Right hindlimb (tissue), 1 donor: ENCODE measurements around the gene GPR78.
"Not testable (repeated sequence)": the region's sequence is repeated elsewhere in the genome, so short reads cannot be mapped to it uniquely, and the experiment has no call there.

Source experiments
- DNase-seq: peaks from one replicate; pipeline ENCODE4 v3.0.0-alpha.2; 2018

The GPR78 gene

DNA sequence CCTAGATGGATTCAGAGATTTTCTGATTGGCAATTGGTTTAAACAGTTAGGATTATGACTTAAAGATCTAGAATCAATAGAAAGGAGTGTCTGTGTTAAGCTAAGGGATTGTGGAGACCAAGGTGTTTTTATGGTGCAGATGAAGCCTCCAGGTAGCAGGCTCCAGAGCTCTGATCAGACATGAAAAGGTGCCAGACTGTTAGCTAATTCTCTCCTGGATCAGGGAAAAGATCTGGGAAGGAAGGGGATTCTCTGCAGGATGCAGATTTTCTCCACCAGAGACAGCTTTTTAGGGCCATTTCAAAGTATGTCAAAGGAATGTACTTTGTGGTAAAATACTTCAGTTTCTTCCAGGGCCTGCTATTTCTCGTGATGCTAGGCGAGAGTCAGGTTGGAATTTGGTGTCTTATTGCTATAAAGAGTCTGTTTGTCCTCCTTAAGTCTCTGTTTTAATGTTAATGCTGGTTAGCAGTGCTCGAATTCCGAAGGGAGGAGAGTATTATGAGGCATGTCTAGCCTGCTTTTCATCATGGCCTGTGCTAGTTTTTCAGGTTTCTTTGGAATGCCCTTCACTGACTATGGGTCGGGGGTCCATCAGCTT, 12.0 kb upstream of the GPR78 start:
- DNase-seq: no peak

DNA sequence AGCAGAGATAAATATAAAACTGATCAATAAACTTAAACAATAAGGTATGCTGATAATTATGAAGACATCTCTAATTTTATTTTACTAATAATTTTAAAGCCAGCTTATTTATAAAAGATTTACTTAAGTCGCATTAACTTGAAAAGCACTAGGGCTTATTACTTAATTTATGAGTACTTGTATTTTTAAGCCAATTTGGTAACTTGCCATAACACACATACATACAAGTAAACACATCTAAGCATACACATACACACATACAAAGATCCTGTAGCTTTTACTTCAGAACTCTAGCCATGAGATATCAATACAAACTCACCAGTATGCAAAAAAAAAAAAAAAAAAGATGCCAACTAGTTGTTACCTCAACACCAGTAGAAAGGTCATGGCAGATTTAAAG, 10.0 kb upstream of the GPR78 start:
- DNase-seq: no peak

DNA sequence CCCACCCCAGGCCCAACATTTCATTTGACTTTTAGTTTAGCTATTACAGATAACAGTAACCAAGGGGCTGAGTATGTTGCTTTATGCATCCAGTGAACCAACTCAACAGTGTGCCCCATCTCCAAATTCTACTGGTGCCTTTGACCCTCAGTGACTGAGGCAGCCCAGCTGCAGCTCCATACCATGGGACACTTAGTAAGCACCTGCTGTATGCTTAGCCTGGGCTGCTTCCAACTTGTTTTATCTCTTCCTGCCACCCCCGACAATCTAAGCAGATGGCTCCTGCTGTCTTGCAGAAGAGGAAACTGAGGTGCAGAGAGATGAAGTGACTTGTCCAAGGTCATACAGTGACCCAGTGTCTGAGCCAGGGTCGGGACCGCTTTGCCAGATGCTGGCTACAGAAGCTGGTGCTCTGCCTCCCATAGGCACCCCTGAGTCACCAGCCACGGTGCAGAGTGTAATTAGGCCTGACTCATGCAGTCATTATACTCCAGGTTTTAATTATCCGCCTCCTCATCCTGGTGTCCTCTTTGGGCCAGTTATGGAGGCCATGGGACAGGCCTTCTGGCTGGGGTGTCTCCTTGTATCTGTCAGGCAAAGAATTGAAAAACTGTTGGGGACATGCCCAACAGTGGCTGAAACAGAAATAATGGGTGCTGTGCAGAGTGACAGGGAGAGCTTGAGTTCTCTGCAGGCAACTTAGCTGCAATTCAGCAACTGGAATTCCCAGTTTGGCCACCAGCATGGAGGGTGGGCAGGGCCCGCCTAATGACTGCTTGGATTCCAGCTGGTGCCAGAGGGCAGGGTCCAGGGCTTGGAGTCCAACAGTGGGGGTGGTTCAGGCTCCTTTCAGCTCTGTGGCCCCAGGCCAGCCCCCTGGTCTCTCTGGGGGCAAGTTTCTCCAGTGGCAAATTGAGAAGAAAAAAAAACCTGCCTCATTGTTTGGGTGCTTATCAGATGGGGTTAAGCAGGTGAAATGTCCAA, 8.2 kb upstream of the GPR78 start:
- no peak for DNase-seq

DNA sequence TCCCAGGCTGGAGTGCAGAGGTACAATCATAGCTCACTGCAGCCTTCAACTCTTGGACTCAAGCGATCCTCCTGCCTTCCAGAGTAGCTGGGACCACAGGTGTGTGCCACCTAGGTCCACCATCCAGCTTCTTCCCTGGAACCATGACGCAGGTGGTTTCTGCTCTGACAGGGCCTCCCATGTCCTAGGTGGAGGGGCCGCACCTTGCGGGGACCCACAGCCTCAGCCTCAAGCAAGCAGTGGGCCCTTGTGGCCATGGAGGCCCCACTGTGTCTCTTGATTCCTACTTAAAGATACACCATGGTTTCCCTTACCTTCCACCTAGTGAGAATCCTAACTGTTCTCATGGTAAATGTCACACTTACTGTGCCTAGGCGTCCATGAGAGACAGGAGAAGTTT, 6.9 kb upstream of the GPR78 start:
- DNase-seq: no peak

DNA sequence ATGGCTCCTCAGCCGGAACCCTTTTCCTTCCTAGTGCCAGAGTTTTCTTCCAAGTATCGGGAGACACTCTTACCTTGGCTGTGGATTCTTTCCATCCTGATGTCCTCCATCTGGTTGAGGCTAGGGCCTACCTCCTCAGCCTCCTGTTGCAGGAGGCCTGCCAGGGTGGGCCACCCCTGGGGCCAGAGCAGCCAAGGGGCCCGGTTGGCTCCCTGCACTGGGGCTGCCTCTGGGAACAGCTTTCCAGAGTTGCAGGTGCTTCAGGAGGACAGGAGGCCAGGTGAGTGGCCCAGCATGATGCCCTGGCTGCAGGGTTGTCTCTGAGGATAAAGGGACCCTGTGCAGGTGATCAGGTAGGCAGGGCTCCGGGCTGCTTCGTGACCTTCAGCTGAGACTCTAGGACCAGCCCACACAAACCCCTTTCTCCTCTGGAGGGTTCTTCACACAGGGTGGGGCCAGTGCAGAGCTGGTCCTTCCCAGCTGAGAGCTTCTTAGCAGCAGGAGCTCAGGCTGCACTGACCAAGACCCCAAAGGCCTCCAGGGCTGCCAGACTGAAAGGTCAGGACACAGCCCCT, 5.3 kb upstream of the GPR78 start:
- no peak for DNase-seq

DNA sequence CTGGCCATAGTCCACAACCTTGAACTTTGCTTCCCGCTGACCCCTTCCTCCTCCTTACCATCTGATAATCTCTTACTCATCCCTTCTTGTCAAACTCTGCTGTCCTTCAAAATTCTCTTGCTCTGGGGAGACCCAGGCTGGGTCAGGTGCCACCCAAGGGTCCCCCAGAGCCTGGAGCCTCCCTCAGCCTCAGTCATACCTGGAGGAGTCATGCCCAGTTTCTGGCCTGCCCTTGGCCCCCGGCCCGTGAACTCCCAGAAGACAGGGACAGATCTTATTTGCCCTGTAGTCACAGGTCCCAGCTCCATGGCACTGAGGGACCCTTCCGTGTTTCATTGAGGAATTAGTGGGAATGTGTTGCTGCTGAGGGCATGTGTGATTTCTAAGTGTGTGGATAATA, 4.7 kb upstream of the GPR78 start:
- no peak for DNase-seq

DNA sequence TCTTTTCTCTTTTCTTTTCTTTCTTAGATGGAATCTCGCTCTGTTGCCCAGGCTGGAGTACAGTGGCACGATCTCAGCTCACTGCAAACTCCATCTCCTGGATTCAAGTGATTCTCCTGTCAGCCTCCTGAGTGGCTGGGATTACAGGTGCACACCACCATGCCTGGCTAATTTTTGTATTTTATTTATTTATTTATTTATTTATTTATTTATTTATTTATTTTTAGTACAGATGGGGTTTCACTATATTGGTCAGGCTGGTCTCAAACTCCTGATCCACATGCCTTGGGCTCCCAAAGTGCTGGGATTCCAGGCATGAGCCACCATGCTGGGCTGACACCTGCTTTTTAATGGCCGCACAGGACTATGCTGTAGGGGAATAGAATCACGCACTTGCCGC, 3.6 kb upstream of the GPR78 start:
- not testable (repeated sequence) for DNase-seq

DNA sequence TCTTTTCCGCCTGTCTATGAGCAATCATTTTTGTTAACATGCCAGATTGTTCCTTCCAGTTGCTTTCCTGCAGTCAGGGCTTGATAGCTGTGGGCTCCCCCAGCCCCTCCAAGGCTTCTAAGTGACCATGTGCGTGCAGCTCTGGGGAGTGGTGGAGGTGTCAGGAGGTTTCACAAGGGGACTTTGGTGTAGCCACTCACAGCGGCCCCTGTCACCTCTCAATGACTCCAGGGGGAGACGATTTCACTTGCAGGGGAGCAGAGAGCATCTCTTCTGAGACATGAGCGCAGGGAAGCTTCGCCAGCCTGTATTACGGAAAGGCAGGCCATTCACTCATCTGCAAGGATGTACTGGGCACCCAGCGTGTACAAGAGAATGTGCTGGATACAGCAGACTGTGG, 3.1 kb upstream of the GPR78 start:
- DNase-seq: no peak

DNA sequence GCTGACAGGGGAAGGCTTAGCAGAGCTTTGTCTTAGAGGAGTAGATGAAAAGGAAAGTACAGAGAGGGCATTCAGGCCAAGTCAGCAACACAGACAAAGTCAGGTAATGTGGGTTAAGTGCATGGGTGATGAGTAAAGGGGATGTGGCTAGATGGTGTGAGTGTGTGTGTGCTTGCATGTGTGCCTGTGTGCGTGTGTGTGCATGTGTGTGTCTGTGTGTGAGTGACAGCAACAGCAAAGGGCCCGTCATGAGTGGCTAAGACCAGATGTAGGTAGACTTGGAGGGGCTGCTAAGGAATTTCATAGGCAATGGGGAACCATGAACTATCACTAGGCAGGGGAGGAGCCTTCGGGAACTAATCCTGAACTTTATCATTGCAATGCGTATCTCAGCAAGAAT, 2.2 kb upstream of the GPR78 start:
- no peak for DNase-seq

DNA sequence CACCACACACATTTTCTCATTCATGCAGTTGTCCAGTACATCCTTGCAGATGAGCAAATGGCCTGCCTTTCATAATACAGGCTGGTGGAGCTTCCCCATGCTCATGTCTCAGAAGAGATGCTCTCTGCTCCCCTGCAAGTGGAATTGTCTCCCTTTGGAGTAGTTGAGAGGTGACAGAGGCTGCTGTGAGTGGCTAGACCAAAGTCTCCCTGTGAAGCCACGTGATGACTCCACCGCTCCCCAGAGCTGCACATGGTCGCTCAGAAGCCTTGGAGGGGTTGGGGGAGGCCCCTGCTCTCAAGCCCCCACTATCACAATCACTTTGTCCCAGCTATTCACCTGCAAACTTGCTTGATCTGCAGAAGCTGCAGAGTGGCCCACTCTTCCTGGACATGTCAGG, 1.5 kb upstream of the GPR78 start:
- no peak for DNase-seq

DNA sequence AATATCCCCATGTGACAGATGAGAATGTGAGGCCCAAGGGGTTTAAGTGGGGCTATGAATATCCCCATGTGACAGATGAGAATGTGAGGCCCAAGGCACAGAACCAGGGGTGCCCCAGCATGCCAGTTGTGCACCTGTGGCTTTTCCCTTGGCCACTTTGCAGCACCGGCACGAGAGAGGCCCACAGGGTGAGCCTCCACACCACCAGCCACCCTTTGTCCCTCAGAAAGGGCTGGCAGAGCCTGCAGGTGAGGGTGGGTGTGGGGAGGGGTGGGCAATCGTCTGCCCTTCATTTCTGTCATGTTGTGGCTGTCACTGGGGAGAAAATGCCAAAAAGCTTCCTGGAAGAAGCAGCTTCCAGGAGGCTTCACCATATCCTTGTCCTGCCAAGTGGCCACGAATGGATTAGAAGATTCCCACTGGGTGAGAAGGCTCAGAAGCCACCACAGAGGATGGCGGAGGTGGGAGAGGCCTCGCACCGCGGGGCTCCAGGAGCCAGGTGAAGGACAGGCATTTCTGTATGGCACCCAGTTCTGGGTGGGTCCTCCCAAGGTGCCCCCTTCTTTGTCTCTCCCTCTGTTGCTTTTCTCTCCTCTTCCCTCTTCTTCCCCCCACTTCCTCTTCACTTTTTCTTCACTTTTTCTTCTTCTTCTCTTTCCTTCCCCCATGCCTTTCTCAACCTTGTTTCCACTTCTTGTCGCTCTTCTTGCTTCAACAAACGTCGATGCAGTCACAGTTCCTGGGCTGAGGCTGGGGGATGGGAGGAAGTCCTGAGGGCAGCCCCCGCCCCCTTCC, 469 bp upstream of the GPR78 start:
- DNase-seq: no peak

DNA sequence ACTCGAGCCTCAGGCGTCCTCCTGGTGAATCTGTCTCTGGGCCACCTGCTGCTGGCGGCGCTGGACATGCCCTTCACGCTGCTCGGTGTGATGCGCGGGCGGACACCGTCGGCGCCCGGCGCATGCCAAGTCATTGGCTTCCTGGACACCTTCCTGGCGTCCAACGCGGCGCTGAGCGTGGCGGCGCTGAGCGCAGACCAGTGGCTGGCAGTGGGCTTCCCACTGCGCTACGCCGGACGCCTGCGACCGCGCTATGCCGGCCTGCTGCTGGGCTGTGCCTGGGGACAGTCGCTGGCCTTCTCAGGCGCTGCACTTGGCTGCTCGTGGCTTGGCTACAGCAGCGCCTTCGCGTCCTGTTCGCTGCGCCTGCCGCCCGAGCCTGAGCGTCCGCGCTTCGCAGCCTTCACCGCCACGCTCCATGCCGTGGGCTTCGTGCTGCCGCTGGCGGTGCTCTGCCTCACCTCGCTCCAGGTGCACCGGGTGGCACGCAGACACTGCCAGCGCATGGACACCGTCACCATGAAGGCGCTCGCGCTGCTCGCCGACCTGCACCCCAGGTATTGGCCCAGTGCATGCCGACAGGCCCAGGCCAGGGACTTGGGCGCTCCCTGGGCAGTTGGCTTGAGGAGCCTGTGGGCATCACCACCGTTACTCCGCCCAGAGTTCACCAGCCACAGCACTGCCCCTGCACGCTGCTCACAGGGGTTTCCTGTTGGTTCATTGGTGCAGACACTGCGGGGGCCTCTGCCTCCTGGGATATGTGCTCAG, 1.1 kb downstream of the GPR78 start:
- DNase-seq: no peak

DNA sequence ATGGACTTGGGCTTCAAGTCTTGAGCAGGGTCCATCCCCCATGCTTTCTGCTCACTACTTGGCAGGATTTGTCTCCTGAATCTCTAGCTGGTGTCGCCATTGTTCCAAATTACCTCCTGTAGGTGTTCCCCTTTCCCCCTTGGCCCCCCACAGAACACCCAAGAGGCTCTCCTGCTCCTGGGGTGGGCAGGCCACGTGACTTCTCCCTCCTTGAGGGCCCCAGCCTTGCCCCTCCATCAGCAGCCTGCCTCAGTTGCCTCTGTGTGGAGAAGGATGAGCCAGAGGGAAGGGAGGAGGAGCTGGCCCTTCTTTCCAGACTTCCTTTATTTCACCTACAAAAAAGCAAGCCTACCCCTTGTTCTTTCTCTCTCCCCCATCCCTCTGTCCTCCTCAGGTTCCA, 1.8 kb downstream of the GPR78 start:
- no peak for DNase-seq

DNA sequence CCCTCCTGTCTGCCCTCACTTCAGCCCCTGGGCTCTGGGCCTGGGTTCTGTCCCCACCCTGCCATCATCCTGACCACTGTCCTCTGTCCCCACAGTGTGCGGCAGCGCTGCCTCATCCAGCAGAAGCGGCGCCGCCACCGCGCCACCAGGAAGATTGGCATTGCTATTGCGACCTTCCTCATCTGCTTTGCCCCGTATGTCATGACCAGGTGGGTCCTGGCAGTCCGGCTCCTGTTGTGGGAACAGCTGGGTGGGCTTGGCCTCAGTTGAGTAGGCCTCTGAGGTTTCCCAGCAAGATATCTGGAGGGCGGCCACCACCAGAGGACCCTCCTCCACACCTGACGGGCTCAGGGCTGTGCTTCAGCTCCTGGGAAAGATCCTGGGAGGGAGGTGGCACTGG, 2.2 kb downstream of the GPR78 start:
- DNase-seq: no peak

DNA sequence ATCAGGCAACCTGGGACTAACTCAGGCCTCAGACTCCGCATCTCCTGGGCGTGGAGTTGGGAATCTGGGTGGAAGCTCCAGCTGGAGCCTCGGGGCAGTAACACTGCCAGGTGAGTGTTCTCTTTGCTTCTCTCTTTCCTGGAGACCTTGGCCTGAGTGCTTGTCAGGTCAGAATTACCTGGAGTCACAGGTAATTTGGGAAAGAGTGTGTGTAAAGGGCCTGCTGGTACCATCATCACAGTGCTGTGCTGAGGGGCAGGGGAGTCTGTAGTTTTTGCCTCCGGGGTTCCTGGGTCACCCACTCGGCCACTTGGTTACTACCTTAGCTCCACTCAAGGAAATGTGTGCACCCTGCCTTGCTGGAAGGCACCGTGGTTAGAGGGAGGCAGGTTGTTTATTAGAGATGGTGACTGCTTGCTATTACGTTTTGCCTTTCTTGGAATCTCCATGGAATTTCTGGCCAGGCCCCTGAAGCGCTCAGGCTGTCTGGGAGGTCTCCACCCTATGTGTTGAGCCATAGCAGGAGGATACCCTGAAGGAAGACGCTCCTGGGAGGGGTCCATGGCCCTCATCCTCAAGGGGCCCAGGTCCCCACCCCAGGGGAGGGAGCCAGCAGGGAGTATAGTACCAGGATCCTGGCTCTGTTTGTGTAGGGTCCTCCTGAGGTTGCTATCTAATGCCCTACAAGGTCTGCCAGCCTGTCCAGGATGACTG, 2.9 kb downstream of the GPR78 start:
- DNase-seq: no peak

DNA sequence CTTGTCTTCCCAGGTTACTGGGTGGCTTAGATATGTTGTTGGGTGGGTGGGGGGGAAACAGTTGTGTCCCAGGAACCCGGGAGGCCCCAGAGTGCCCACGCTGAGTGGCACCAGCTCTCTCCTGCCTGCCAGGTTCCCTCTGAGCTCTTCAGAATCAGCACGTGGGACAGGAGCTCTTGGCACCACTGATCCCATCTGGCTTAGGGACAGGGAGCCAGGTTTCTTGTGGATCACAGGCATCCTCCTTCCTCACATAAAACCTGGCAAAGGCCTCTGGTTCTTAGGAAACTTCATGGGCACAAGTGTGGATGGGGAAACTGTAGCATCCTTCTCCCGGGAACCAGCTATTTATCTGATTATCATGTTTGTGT, 3.4 kb downstream of the GPR78 start:
- DNase-seq: no peak

DNA sequence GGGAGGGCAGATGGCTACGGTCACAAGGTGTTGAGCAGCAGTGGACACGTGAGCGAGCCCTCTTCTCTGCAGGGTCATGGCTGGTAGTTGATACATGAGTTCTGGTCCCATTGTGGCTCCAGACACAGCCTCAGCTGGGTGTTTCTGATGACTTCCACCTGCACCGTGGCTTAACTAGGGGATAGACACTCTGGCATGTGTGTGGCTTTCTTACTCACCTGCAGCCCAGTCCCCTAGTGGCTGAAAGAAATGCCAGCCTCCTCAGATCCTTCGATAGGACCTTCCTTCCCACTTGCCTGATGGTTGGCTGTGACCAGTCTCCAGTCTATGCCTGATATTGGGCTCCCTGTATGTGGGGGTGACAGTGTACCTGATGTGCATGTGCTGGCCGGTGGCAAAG, 5.0 kb downstream of the GPR78 start:
- DNase-seq: no peak

DNA sequence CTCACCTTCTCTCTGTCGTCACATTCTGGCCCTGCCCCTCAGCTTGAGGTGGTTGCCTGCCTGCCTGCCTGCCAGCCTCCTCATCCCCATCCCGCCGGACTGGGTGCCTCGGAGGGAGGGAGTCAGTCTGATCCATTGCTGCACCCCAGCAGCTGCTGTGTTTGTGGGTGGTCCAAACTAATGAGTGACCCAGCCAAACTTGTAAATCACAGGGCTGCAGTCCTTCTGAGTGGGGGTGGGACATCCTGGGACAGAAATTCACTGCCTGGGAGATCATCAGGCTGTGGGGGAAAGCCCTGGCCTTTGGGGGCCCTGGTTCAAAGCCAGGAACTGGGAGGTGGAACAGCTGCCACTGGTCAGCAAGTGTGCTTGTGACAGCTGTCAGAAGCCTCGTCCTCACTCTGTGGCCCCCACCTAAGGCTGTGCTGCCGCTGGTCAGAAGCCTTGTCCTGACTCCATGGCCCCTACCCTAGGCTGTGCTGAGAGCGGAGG, 5.6 kb downstream of the GPR78 start:
- no peak for DNase-seq

DNA sequence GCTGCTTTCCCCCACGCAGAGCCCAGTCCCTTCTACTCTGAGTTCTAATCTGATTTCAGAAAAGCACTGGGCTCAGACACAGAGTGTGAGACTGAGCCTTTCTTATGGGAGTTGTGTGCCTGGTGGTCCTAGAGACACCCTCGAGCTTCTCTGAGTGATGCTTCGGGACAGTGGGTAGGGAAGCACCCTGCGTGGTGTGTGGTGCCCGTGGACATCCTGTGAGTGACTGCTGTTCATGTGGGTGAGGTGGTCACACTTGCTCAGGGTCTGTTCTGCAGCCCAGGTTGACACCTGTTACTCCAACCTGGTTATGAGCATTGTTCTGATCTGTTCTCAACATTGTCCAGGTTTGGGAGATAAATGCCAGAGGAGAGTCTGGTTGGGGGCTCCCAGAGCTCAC, 6.1 kb downstream of the GPR78 start:
- DNase-seq: no peak

DNA sequence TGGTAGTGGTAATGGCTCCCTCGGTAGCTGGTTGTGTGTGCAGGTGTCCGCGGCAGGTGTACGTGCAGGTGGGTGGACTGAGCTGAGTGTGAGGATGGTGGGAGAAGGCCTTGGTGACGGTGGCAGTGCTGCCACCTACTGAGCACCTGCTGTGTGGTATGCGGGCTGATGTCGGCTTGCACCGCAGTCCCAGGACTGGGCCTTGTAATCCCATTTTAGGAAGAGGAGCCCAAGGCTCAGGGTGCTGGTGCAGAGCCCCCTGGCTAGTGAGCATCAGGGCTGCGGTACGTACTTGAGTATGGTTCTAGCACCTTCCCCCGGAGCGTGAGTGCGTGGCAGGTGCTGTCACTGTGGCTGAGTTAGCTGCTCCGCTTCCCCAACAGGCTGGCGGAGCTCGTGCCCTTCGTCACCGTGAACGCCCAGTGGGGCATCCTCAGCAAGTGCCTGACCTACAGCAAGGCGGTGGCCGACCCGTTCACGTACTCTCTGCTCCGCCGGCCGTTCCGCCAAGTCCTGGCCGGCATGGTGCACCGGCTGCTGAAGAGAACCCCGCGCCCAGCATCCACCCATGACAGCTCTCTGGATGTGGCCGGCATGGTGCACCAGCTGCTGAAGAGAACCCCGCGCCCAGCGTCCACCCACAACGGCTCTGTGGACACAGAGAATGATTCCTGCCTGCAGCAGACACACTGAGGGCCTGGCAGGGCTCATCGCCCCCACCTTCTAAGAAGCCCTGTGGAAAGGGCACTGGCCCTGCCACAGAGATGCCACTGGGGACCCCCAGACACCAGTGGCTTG, 6.7 kb downstream of the GPR78 start:
- no peak for DNase-seq
